Right lung (tissue), 5 donors: Measurements from ENCODE around the gene PSMD1. TPM values are rescaled to one million over a fixed set of nuclear protein-coding genes. Genes with fewer than 3 reads are reported as not detected.
"Not testable (repeated sequence)": the region's sequence is repeated elsewhere in the genome, so short reads cannot be mapped to it uniquely, and the experiment has no call there.

Experiments used
- DNase-seq, 2 donors: peaks; one replicate each; pipeline ENCODE4 v3.0.0-alpha.2; 2013
- polyA plus RNA-seq, 5 donors: library from polyadenylated mRNA; unstranded; fragments of 120-200 nt; gene quantifications; one replicate each; pipeline versions ENCODE4 v1.2.1 to v1.2.3, GENCODE V29; 2013; ENCODE audit warnings: inconsistent platforms in 1 of 5, low replicate concordance in 1 of 5; ENCODE audit not compliant: insufficient read length in 5 of 5, insufficient read depth in 1 of 5

PSMD1 gene
- polyA plus RNA-seq, 5 donors, result 73.2 to 80.3 (median 75.9) TPM

DNA sequence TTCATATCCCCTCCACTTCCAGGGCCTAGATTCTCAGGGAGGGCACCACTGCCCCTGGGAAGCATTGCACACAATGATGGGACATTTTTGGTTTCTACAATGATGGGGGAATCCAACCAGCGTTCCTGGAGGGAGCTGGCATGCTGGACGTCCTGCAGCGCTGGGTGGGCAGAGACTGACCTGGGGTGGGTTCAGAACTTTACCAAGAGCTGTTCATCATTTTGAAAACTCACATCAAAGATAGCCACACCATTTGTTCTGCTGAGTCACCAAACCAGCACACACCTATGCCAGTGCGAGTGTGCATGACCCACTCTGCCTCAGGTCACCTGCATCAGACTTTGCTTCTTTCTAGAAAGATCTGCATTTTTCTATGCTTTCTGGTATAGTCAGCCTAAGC is 127.7 kb downstream of the PSMD1 start:
- DNase-seq, result no peak

DNA sequence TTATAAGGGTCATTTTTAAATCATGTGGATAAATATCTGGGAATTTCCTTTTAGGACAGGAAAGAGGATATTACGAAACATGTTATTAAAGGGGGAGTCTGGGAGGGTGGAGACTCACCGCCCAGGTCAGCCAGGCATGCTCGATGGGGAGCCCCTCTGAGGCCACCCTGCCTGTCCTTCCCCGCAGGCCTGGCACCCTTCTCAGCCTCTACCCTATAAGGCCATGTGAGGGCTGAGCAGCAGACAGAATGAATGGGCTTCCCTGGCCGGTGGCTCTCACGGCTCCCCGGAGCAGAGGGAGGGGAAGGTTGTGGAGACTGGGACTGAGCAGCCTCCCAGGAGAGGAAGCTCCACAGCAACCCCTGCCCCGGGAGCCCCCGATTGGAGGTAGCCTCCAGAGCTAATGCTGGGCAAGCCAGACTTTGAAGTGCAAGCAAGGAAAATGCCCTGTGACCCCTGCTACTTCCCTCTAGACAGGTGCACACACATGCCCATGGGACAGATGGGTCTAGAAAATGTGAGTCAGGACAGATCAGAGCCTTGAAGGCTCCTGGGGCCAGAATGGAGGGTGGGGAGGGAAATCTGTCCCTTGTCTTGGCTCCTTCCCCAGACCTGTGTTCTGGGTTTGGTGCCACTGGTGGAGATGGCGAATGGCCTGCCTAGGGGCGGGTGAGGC is 128.5 kb downstream of the PSMD1 start:
- no peak for DNase-seq

- DNase-seq, result no peak
Observed at GRCh38 chr2:231185886-231186285, 129.2 kb downstream of the PSMD1 start.

GRCh38 chr2:231186325-231186724 is 129.7 kb downstream of the PSMD1 start:
- DNase-seq, result no peak

DNA sequence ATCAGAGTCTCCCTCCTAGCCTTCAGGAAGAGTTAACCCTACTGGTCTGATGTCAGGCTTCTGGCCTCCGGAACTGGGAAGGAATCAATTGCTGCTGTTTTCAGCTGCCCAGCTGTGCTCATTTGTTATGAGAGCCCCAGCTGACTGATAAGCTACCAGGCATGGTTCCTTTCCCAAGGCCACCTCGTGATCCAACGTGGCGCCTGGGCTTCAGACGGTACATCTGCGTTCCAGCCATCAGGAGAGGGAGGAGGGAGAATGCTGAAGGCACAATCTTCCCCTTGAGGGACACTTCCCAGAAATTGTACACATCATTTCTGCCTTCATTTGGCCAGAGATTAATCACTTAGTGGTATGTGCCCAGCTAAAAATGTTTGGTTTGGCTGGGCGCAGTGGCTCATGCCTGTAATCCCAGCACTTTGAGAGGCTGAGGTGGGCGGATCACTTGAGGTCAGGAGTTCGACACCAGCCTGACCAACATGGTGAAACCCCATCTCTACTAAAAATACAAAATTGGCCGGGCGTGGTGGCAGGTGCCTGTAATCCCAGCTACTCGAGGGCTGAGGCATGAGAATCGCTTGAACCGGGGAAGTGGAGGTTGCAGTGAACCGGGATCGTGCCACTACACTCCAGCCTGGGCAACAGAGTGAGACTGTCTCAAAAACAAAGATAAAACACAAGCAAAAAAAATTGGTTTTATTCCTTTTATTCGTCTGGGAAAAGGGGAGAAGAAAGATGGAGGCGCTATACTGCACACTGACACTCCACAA is 131.3 kb downstream of the PSMD1 start:
- DNase-seq, result no peak

DNA sequence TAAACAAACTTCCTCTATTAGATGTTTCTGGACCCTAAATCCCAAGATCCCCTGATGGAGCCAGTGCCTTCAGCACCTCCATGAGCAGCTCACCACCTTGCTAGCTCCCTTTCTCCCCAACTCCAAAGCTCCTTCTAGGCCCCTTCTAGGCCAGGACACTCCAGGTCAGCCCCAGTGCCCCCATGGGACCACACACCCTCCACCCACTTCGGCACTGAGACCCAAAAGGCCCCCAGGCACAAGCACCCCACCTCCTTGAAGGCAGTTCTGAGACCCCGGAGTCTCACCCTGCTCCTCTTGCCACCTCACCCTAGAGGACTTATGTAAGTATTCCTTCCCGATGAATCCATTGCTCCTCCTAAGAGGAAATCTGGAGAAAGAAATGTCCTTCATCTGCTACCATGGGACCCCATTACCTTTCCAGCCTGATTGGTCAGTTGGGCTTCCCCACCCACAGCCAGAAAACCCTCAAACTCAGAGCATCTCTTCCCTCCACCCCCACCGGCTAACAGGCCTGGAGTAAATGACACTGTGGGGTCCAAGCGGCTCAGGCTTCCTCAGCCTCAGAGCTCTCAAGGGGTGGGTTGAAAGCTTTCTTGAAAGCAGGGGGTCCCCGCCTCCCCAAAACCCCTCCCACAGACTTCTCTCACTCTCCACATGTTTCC is 132.0 kb downstream of the PSMD1 start:
- DNase-seq, result no peak

DNA sequence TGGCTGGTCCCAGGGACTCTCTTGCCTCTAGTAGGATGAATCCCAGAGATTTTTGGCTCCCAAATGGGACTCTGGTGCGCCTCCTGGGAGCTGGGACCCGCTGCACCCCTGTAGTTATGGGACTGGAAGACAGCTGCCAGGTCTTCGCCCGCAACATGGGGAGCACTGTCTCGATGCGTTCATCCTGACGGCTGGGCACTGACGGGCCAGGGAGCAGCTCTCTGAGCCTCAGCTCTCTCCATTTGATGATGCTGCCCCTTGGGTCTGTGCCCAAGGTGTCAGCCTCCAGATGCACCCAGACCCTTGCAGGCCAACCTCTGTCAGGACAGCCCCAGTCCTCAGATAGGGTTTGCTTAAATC is 132.5 kb downstream of the PSMD1 start:
- DNase-seq, result no peak

DNA sequence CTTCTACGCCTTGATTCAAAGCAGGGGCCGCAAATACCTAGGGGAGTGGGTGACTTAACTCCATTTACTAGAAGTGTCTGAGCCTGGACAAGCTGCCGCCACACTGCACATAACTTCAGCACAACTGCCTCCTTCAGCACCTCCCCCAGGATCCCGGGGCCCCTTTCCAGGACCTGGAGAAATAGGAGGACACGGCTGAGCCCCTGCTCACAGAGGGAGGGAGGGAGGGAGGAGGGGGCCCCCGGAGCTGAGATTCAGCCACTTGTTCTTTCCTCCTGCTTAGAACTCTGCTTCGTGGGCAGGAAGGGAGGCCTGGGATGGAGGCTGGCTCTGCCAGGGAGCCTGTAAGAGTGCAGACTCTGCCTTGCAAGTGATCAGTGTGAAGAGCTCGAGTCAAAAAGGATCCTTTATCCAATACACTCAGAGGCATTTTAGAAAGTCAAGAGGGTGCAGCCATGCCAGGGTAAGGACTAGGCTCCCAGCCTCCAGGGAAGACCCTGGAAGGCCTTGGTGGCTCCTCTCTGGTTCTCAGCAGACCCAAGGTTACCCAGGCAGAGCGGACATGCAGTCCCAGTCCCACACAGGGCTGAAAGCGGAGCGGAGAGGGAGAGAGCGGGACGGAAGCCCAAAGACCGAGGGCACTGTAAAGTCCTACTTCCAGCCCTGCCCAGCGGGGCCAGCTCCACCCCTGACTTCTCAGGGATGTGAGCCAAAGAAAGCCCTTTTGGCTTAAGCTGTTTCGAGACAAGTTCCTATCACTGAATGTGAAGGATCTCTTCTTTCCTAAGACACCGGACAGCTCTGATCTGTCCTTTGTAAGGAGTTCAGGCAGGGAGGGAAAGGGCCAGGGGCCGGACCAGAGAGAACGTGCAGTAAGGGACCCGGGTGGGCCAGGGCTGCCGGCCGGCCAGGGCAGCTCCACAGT is 133.2 kb downstream of the PSMD1 start:
- peak; percentile 39 to 46 for DNase-seq

DNA sequence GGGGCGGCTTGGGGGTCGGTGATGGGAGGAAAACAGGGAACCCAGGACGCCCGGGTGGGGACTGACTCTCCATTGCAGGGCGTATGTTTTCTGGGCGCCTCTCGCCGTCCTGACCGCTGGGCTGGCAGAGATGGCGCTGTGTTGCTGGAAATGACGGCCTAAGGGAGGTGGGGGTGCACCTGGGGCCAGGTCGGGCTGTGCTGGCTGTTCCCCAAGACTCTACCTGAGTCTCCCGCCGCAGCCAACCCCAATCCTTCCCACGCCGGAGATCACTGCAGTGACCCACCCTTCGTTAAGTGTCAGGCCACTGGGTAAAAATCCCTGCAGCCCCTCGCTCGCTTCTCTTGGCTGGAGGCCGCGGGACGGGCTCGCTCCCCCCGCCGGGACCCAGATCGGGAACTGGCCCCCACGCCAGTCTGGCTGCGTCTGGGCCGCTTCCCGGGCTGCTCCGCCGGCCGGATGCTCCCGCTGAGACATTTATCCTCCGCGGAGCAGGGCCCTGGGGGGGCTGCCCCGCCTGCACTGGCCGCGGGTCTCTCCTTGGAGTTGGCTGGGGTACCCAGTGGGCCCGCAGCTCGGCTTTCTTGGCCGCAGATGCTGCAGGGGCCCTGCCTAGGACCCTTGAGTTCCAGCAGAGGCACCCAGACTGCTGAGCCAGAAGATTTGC is 134.0 kb downstream of the PSMD1 start:
- DNase-seq, result peak; percentile 64 to 70

- DNase-seq, result peak; percentile 42 to 60
Observed at GRCh38 chr2:231191896-231192872, 135.5 kb downstream of the PSMD1 start.

DNA sequence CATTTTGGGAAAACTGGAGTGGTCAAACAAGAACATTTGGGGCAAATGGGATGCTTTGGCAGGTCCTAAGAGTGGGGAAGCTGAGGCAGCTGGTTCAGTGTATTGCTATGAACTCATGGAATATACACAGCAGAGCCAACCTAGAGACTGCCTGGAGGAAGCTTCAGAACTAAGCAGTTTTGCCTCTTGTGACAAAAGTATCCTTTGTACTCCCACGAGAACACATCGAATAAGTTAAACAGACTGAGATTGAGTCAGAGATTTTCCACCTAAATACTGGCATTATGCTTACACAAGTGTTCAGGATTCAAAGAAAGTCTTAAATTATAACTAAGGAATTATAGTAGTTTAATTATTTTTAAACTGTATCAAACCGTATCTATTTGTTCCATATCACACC is 136.5 kb downstream of the PSMD1 start:
- no peak for DNase-seq

GRCh38 chr2:231196592-231196991 is 139.9 kb downstream of the PSMD1 start:
- no peak for DNase-seq

DNA sequence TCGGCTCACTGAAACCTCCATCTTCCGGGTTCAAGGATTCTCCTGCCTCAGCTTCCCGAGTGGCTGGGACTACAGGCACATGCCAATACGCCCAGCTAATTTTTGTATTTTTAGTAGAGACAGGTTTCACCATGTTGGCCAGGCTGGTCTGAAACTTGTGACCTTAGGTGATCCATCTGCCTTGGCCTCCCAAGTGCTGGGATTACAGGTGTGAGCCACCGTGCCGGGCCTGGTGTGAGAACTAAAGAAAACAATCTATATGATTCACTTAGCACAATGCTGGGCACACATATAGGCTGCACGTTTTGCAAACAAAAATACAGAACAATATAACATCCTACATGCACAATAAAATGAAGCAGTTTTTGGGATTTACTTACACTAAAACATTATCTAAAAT is 140.5 kb downstream of the PSMD1 start:
- DNase-seq, result not testable (repeated sequence)

DNA sequence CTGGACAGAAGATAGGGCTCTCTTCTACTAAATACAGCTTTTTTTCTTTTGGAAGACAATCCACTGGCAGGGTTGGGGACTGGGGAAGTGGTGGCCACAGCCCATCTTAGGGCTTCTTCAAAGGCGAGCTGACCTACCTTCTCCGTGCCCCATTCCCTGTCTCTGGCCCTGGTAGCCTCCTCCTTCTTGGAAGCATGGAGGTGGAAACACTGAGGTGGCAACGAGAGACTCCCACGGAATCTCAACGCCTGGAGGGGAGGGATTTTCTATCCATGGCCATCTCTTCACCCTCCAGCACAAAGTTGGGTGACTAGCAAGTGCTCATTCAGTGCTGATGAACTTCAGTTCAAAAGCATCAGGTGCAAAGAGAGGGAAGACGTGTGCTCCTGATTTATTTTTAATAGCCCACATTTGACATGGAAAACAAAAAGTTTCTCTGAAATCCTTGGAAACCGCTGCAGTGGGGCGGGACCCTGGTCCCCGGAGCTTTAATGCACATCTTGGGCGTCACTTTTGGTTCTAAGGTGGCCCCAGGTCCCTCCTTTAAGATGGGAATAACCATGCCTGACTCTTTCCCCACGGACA is 141.1 kb downstream of the PSMD1 start:
- no peak for DNase-seq

DNA sequence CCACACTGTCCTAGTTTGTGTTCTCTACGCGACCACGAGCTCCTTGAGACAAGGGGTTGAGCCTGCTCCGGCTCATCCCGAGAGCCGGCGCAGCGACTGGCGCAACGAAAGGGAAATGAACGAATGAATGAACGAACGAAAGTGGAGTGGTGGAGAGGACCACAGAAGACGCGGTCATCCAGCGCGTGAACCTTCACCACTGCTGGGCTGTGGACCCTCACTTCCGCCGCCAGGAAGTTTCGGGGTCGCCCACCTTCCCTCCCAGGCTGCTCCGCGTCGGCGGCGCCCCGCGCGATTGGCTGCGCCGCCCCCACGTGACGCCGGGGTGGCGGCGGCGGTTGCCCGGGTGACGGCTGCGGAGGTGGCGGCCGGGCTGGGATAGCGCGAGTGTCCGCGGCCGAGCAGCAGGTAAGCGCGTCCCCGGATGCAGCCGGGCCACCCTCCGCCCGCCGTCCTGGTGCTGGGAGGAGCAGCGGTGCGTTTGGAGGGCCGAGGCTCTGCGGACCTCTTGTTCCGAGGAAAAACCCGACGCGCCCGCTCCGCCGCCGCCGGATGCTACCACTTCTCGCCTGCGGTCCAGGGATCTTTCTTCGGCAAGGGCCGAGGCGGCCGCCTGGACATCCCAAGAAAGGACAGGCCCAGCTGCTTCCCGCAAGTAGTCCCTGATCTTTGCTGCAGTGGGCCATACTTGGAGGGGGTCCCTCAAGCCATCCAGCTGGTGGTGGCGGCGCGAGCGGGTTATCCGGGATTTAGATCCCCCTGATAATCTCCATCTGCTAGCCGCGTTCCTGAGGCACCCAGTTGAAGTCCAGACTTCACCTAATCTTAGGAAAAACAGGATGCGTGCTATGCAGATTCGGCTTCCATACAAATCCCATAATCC is 141.9 kb downstream of the PSMD1 start, which contains the start of gene ARMC9:
TSS of gene ARMC9 (plus strand) at position 341 of the 883 bp plus-strand sequence. CDS start 7,608 bp downstream, outside the sequence.
- peak; percentile 76 to 77 for DNase-seq

DNA sequence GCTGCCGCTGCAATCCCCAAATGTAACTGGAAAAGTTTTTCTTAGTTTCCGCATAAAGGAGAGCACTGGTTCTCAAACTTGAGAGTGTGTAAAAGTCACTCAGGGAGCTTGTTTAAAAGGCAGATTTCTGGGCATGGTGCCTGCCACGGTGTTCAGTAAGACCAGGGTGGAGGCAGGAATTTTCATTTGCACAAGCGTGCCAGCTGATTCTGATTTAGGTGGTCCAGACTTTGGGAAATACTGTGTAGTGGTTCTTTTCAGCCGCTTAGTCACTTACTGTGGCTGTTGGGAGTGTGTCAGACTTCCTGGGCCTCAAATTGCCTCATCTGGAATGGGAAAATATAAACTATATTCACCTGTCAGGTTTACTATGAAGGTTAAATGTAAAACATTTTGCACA is 142.6 kb downstream of the PSMD1 start:
- no peak for DNase-seq

DNA sequence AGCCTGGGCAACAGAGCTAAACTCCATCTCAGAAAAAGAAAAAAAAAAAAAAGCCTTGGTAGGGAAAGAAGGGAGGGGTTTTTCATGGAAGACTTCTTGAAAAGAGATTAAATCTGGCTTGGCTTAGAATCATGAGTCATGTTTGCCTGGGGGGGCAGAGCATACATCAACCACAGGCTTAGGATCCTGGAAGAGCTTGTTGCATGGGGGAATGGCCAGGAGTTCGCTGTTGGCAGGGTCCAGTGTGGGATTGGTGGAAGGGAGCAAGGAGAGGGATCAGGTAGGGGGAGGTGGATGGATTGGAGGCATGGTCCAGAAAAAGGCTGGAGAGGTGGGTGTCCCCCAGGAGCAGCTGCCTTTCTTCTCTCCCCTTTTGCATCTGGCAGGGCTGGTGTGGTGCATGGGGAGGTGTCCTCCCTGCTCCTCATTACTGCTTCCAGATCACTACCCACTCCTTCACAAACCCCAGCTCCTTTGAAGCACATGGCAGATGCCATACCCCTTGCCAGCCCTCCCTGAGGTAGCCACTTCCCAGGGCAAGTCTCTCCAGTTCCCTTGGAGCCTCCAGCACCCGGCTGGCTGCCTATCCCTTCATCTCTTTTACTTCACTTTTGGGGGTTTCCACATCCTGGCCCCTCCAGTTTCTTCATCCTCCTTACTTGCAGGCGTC is 144.3 kb downstream of the PSMD1 start:
- DNase-seq, result no peak

- DNase-seq, result no peak
Observed at GRCh38 chr2:231201475-231201814, 144.8 kb downstream of the PSMD1 start.
